Heart right ventricle (tissue), 16 donors: ENCODE data around the gene SLC25A34. TPM values are rescaled to one million over a fixed set of nuclear protein-coding genes. Genes with fewer than 3 reads are reported as not detected.

Experiments used
- ATAC-seq, 8 donors: fragments of 200-7000 bp; cut with Tn5 transposase; one replicate each; pipeline ENCODE4 v1.9.1; 2020; ENCODE audit warnings: mild to moderate bottlenecking in 8 of 8, moderate library complexity in 8 of 8, moderate number of reproducible peaks in 1 of 8
- DNase-seq, 2 donors: peaks; one replicate each; pipeline ENCODE4 v3.0.0-alpha.2; 2020
- H3K27ac ChIP-seq, 10 donors: fragments of 200-600 bp; sonication (generic) in 2 of 10; one replicate each; pipeline versions ENCODE4 v1.5.0 to v1.8.0; 2020 to 2022; ENCODE audit warnings: mild to moderate bottlenecking in 3 of 10
- H3K27me3 ChIP-seq, 7 donors: fragments of 200-600 bp; one replicate each; pipeline ENCODE4 v1.8.0; 2021 to 2022; ENCODE audit warnings: mild to moderate bottlenecking in 2 of 7
- H3K36me3 ChIP-seq, 9 donors: fragments of 200-600 bp; sonication (generic) in 1 of 9; one replicate each; pipeline versions ENCODE4 v1.5.0 to v1.8.0; 2020 to 2022; ENCODE audit warnings: mild to moderate bottlenecking in 2 of 9
- H3K4me1 ChIP-seq, 9 donors: fragments of 200-600 bp; sonication (generic) in 1 of 9; one replicate each; pipeline versions ENCODE4 v1.5.0 to v1.8.0; 2020 to 2022; ENCODE audit warnings: mild to moderate bottlenecking in 4 of 9
- H3K4me3 ChIP-seq, 10 donors: fragments of 200-600 bp; sonication (generic) in 2 of 10; one replicate each; pipeline versions ENCODE4 v1.5.0 to v1.8.0; 2020 to 2022; ENCODE audit warnings: mild to moderate bottlenecking in 7 of 10, moderate library complexity in 2 of 10
- H3K9me3 ChIP-seq, 11 donors: fragments of 200-600 bp in 10 of 11; sonication (generic) in 2 of 11; one replicate each; pipeline versions ENCODE4 v1.5.0 to v1.8.0; 2013 to 2022; ENCODE audit warnings: mild to moderate bottlenecking in 2 of 11, control low read depth in 1 of 11, moderate library complexity in 1 of 11
- WGBS, 2 donors: extraction: QIAGEN DNeasy Blood & Tissue Kit; methylation state at CpG; one replicate each; pipeline ENCODE4 v1.1.7; 2013; ENCODE audit warnings: inconsistent platforms in 1 of 2; 5-methylcytosine and 5-hydroxymethylcytosine counted together
- intact Hi-C, 10 donors: fragments of 100-400 bp; cut with DNase I; formaldehyde crosslinking; loops; one replicate each; pipeline versions ENCODE4 v1.11.1 to v1.14.2; 2022
- polyA plus RNA-seq, 2 donors: library from polyadenylated mRNA; stranded (reverse); fragments of 200-250 nt; gene quantifications; one replicate each; pipeline ENCODE4 v1.2.3, GENCODE V29; 2013
- total RNA-seq, 10 donors: library from RNA; stranded (reverse); fragmentation: NEBNext Ultra II Directional in 3 of 10; extraction: Animal tissue kit (Norgen Biotek cat#: 25700) in 3 of 10; gene quantifications; one replicate each; pipeline versions ENCODE4 v1.2.1 to v1.2.4, GENCODE V29; 2021 to 2023
- TF ChIP-seq, protein P1 (sequence below), 9 donors: fragments of 200-600 bp; sonication (generic) in 2 of 9; IDR thresholded peaks; one replicate each; pipeline versions ENCODE4 v1.5.0 to v1.8.0; 2021 to 2022; ENCODE audit warnings: antibody characterized with exemption in 9 of 9, mild to moderate bottlenecking in 5 of 9, moderate library complexity in 1 of 9
- donor health status: Arrhythmogenic right ventricular cardiomyopathy.
- donor health status: ischemic (EF 13 %, LVEDD 7.1; RV severe dilation, severe dysfunction).
- donor health status: healthy with polysubstance abuse.
- donor health status: DM: no; HTN: yes; CAD: no.
- donor health status: DM: no; HTN: no; CAD: no.
- donor health status: ischemic (EF 25% LVEDD 6.9; RV normal size, moderate dysfunction).
- donor health status: ischemic (EF 25% LVEDD 5.7; RV mildly dilated, moderate dysfunction).
- donor health status: healthy.
- donor health status: DM: yes; HTN: yes; CAD: no.
- donor health status: Ischemic cardiomyopathy.
- donor health status: ischemic (EF 35%, LVEDD 5.7; RV mildly dilated, moderate dysfunction).
- donor health status: nonischemic (EF 11% LVEDD 7.7; RV severe dilation, severe dysfunction).
- donor health status: DM: yes; HTN: yes; CAD: no.
- donor health status: PGD.
- donor health status: ischemic (EF 29% LVEDD 5.4; RV normal size, mild dysfunction).
- donor health status: nonischemic (EF 23%, LVEDD 6.1; RV moderate dilation, normal function).

SLC25A34 gene
- total and polyA plus RNA-seq, 12 donors, result 1.1 to 44.9 (median 13.6) TPM

- DNase-seq (no peak), ATAC-seq (peak in 2 of 8 donors; percentile 31 to 43)
- peaks cover 0 to 34% (median 2%) of the 10 kb centered on the region in 9 donors for H3K36me3 ChIP-seq
- no peaks in the 10 kb centered on the region for H3K9me3 ChIP-seq
- no peaks in the 10 kb centered on the region for H3K27me3 ChIP-seq
- no peak overlapping the region for H3K27ac ChIP-seq
- TF ChIP-seq, protein P1, sequence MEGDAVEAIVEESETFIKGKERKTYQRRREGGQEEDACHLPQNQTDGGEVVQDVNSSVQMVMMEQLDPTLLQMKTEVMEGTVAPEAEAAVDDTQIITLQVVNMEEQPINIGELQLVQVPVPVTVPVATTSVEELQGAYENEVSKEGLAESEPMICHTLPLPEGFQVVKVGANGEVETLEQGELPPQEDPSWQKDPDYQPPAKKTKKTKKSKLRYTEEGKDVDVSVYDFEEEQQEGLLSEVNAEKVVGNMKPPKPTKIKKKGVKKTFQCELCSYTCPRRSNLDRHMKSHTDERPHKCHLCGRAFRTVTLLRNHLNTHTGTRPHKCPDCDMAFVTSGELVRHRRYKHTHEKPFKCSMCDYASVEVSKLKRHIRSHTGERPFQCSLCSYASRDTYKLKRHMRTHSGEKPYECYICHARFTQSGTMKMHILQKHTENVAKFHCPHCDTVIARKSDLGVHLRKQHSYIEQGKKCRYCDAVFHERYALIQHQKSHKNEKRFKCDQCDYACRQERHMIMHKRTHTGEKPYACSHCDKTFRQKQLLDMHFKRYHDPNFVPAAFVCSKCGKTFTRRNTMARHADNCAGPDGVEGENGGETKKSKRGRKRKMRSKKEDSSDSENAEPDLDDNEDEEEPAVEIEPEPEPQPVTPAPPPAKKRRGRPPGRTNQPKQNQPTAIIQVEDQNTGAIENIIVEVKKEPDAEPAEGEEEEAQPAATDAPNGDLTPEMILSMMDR (IDR thresholded peaks at IDR 0.05), result no peak
- intact Hi-C loops, result no loop called here
- no peak overlapping the region for H3K4me3 ChIP-seq
- H3K4me1 ChIP-seq, result peaks cover 0 to 14% (median 6%) of the 10 kb centered on the region in 9 donors
- 92 to 93% methylated on average over 8 of the region's 8 CpGs for WGBS, 2 donors
Measured at GRCh38 chr1:15785683-15786082, 49.6 kb downstream of the SLC25A34 start.

GRCh38 chr1:15786581-15786980 lies 50.5 kb downstream of the SLC25A34 start:
- Histone ChIP-seq H3K27ac (no peak overlapping the region), H3K27me3 (no peaks in the 10 kb centered on the region), H3K36me3 (peaks cover 0 to 26% (median 0%) of the 10 kb centered on the region in 9 donors), H3K9me3 (no peaks in the 10 kb centered on the region), H3K4me1 (peaks cover 0 to 14% (median 6%) of the 10 kb centered on the region in 9 donors), H3K4me3 (no peak overlapping the region)
- WGBS, 2 donors, result 61 to 65% methylated on average over 10 of the region's 10 CpGs
- intact Hi-C loops, result no loop called here
- ATAC-seq, result peak in 7 of 8 donors; percentile 41 to 82 (median 66)
- DNase-seq, result no peak
- TF ChIP-seq, protein P1 (IDR thresholded peaks at IDR 0.05), result no peak

GRCh38 chr1:15788624-15789301 lies 52.7 kb downstream of the SLC25A34 start:
- TF ChIP-seq, protein P1 (IDR thresholded peaks at IDR 0.05), result no peak
- 77% methylated on average over 13 of the region's 13 CpGs for WGBS, 2 donors
- H3K27ac ChIP-seq, result peak overlapping the region in 1 of 10 donors; percentile 10
- H3K27me3 ChIP-seq, result no peaks in the 10 kb centered on the region
- intact Hi-C loops, result no loop called here
- DNase-seq (no peak), ATAC-seq (no peak)
- H3K36me3 ChIP-seq, result peaks cover 0 to 13% (median 0%) of the 10 kb centered on the region in 9 donors
- no peak overlapping the region for H3K4me3 ChIP-seq
- H3K9me3 ChIP-seq, result no peaks in the 10 kb centered on the region
- peaks cover 0 to 22% (median 10%) of the 10 kb centered on the region in 9 donors for H3K4me1 ChIP-seq

Other genes with a start within 250 kb of the SLC25A34 start
- 10 to 100 TPM in 9 of 10 donors, 1 to 10 TPM in 1; 8.6 to 16.6 (median 14.2) TPM for gene CASP9, start 212.0 kb upstream of the SLC25A34 start, total RNA-seq
- gene CASP9, start 212.0 kb upstream of the SLC25A34 start, polyA plus RNA-seq, result 10 to 100 TPM; 14.3 to 22.2 TPM
- gene DNAJC16, start 209.4 kb upstream of the SLC25A34 start, total RNA-seq, result 10 to 100 TPM; 13.7 to 22.8 (median 19.1) TPM
- gene DNAJC16, start 209.4 kb upstream of the SLC25A34 start, polyA plus RNA-seq, result 1 to 10 TPM; 4.7 to 6.4 TPM
- under 1 TPM in 6 of 10 donors, not detected in 4; 0.13 to 0.30 (median 0.24) TPM for gene AGMAT, start 151.2 kb upstream of the SLC25A34 start, total RNA-seq
- under 1 TPM in 1 of 2 donors, not detected in 1; 0.06 TPM for gene AGMAT, start 151.2 kb upstream of the SLC25A34 start, polyA plus RNA-seq
- 10 to 100 TPM; 17.7 to 29.6 (median 24.7) TPM for gene DDI2, start 118.8 kb upstream of the SLC25A34 start, total RNA-seq
- 10 to 100 TPM in 1 of 2 donors, 1 to 10 TPM in 1; 2.1 to 10.8 TPM for gene DDI2, start 118.8 kb upstream of the SLC25A34 start, polyA plus RNA-seq
- gene PLEKHM2, start 51.9 kb upstream of the SLC25A34 start, total RNA-seq, result 100 to 1,000 TPM in 1 of 10 donors, 10 to 100 TPM in 9; 69.0 to 106 (median 81.0) TPM
- 10 to 100 TPM; 63.7 to 72.9 TPM for gene PLEKHM2, start 51.9 kb upstream of the SLC25A34 start, polyA plus RNA-seq
- gene TMEM82, start 6.2 kb downstream of the SLC25A34 start, total RNA-seq, result not detected
- not detected for gene TMEM82, start 6.2 kb downstream of the SLC25A34 start, polyA plus RNA-seq
- gene FBLIM1, start 22.5 kb downstream of the SLC25A34 start, total RNA-seq, result 100 to 1,000 TPM in 2 of 10 donors, 10 to 100 TPM in 8; 43.4 to 115 (median 59.9) TPM
- 10 to 100 TPM; 27.0 to 52.9 TPM for gene FBLIM1, start 22.5 kb downstream of the SLC25A34 start, polyA plus RNA-seq
- gene UQCRHL, start 71.4 kb downstream of the SLC25A34 start, total RNA-seq, result 1 to 10 TPM; 2.1 to 6.3 (median 3.2) TPM
- gene UQCRHL, start 71.4 kb downstream of the SLC25A34 start, polyA plus RNA-seq, result 1 to 10 TPM; 4.5 to 8.6 TPM
- 10 to 100 TPM; 24.1 to 34.4 (median 28.1) TPM for gene SPEN, start 111.4 kb downstream of the SLC25A34 start, total RNA-seq
- 10 to 100 TPM; 11.2 to 12.4 TPM for gene SPEN, start 111.4 kb downstream of the SLC25A34 start, polyA plus RNA-seq
- gene ZBTB17, start 239.8 kb downstream of the SLC25A34 start, total RNA-seq, result 10 to 100 TPM; 16.4 to 25.0 (median 20.4) TPM
- gene ZBTB17, start 239.8 kb downstream of the SLC25A34 start, polyA plus RNA-seq, result 10 to 100 TPM; 27.3 to 54.9 TPM